HAP-1 (cell line): Measurements from ENCODE around the gene FIGNL2.

Source experiments
- DNase-seq, 2 experiments: peaks; one replicate each; pipeline ENCODE4 v3.0.0-alpha.2; 2016 to 2020; ENCODE audit warnings: low spot score in 2 of 2
- H3K27me3 ChIP-seq: fragments of 250-450 bp; sonication (Bioruptor Pico); 2 replicates; pipeline ENCODE4 v1.5.1; 2020; ENCODE audit warnings: low read depth, mild to moderate bottlenecking, moderate library complexity
- H3K36me3 ChIP-seq: fragments of 250-450 bp; sonication (Bioruptor Pico); replicated peaks from 2 replicates; pipeline ENCODE4 v1.5.1; 2020; ENCODE audit warnings: mild to moderate bottlenecking
- H3K4me1 ChIP-seq: fragments of 250-450 bp; sonication (Bioruptor Pico); 2 replicates; pipeline ENCODE4 v1.5.1; 2020; ENCODE audit warnings: mild to moderate bottlenecking
- H3K4me3 ChIP-seq: fragments of 250-450 bp; sonication (Bioruptor Pico); 2 replicates; pipeline ENCODE4 v1.5.1; 2020; ENCODE audit warnings: mild to moderate bottlenecking, moderate library complexity
- H3K9me3 ChIP-seq: fragments of 250-450 bp; sonication (Bioruptor Pico); 2 replicates; pipeline ENCODE4 v1.5.1; 2020; ENCODE audit warnings: mild to moderate bottlenecking, moderate library complexity
- in situ Hi-C: fragments of 300-500 bp; cut with MboI; formaldehyde crosslinking; loops from 3 replicates; pipeline ENCODE4 v1.14.3; 2020; ENCODE audit warnings: low sequenced_read_pairs, inconsistent platforms, mixed read lengths

Gene FIGNL2

DNA sequence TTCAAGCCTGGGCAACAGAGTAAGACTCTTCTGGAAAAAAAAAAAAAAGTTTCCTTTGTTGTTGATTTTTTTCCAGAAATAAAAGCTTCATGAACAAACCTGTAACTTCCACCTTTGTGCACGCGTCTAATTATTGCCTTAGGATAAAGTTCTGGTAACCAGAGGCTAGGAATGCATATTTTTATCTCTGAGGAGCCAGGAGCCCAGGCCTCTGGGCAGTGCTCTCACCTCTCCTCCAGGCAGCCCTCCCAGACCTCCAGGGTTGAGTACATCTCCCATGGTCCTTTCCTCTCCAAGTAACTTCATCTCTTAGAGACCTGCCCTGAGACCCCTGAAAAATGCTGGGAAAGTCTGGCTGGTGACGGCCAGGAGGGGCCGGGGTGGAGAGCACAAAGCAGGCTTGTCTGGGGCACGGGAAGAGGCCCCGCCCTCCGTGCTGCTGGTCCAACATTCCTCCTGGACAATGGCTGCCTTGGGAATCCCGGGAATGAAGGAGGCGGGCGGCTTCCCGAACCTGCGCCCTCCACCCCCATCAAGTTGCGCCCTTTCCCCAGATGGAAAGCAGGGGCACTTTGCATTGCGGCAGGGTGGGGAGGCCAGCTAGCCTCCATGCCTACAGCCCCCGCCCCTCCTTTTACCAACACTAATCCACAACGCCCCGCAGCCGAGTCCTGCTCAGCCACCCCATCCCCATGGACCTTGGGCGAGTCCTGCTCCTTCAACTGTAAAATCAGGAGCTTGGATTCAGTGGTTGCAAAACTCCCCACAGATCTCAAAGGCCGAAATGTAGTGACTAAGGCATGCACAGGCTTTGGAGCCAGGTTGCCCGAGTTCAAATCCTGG is 7.3 kb upstream of the FIGNL2 start:
- peaks cover 7% of the 10 kb centered on the region for H3K4me1 ChIP-seq
- no peaks in the 10 kb centered on the region for H3K36me3 ChIP-seq
- H3K9me3 ChIP-seq: no peaks in the 10 kb centered on the region
- in situ Hi-C loops: no loop called here
- no peak overlapping the region for H3K4me3 ChIP-seq
- H3K27me3 ChIP-seq: no peaks in the 10 kb centered on the region
- DNase-seq: peak; percentile 14 to 64

DNA sequence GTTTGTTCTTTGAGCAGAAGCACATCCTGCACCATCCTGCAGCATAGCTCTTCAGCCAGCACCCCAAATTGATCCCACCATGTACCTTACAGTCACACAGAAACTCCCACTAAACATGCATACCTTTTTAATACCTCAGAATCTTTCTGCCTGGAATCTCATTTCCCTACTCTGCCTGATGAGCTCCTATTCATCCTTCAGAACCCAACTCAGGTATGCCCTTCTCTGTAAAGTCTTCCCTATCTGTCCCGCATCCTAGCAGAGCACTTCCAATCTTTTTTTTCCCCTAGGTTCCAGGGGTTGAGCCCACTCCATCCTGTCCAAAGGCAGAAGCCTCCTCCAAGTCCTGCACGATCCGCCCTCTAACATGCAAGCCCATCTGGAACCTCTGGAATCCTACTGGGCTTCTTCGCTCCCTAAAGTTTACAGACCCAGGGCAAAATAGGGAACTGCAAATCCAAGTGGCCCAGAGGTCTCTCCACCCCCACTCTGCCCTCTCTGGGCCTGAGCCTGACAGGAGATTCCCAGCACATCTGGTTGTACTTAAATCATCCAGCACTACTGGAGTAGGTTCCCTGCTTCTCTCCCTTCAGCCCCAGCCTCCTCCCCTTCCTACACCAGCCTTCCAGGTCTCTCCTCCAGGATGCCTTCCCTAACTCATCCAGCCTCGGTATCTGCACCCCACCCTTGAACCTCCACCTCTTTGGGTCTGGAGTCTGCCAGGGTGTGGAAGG is 4.1 kb upstream of the FIGNL2 start:
- Histone ChIP-seq H3K4me1 (peaks cover 7% of the 10 kb centered on the region), H3K27me3 (no peaks in the 10 kb centered on the region), H3K9me3 (no peaks in the 10 kb centered on the region), H3K36me3 (no peaks in the 10 kb centered on the region), H3K4me3 (no peak overlapping the region)
- in situ Hi-C loops: no loop called here
- no peak for DNase-seq

DNA sequence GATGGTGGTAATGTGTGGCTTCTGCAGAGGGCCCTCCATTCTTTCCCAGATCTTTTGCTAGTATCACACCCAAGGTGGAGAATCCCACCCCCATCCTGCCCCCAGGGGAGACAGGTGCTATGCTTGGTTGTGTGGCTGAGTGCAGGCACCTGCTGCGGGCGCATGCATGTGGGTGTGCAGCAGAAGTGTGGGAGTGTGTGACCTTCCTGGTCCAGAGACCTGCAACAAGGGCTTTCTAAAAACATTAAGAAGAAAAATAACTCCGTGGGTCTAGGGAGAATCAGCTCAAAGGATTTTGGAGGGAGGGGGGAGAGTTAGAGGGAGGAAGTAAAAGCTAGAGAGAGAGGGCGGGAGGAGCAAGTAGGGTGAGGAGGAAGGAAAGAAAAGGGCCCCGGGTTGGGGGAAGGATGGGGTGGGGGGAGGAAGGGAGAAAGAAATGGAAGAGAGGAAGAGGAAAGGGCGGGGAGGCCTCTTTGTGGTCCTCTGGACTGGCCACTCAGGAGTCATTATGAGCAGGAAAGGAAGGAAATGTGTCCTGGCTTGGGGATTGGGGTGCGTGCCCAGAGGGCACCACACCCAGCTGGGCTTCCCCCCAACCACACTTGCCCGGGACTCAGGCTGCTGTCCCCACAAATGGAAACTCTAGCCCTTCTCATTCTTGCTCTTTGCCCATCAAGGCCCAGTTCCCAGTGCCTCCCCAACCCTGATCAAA is 3.1 kb upstream of the FIGNL2 start:
- Histone ChIP-seq H3K27me3 (no peaks in the 10 kb centered on the region), H3K4me1 (peaks cover 9% of the 10 kb centered on the region), H3K36me3 (no peaks in the 10 kb centered on the region), H3K9me3 (no peaks in the 10 kb centered on the region), H3K4me3 (no peak overlapping the region)
- in situ Hi-C loops: no loop called here
- DNase-seq: no peak

DNA sequence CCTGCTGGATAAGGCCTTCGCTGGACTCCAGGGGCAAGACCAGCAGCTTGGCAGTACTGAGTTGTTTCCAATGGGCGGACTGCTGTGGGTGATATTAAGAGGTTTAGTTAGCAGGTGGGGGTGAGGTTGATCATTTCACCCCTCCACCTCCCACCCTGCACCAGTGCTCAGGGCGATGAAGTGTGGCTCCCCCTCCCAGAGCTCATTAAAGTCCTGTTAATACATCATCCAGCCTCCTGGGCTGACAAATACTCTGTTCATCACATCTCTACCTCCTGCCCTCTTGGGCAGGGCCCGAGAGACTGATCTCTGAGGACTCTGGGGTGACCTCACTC is 2.4 kb upstream of the FIGNL2 start:
- H3K4me3 ChIP-seq: no peak overlapping the region
- H3K27me3 ChIP-seq: no peaks in the 10 kb centered on the region
- peaks cover 9% of the 10 kb centered on the region for H3K4me1 ChIP-seq
- H3K36me3 ChIP-seq: no peaks in the 10 kb centered on the region
- H3K9me3 ChIP-seq: no peaks in the 10 kb centered on the region
- no peak for DNase-seq
- in situ Hi-C loops: no loop called here

DNA sequence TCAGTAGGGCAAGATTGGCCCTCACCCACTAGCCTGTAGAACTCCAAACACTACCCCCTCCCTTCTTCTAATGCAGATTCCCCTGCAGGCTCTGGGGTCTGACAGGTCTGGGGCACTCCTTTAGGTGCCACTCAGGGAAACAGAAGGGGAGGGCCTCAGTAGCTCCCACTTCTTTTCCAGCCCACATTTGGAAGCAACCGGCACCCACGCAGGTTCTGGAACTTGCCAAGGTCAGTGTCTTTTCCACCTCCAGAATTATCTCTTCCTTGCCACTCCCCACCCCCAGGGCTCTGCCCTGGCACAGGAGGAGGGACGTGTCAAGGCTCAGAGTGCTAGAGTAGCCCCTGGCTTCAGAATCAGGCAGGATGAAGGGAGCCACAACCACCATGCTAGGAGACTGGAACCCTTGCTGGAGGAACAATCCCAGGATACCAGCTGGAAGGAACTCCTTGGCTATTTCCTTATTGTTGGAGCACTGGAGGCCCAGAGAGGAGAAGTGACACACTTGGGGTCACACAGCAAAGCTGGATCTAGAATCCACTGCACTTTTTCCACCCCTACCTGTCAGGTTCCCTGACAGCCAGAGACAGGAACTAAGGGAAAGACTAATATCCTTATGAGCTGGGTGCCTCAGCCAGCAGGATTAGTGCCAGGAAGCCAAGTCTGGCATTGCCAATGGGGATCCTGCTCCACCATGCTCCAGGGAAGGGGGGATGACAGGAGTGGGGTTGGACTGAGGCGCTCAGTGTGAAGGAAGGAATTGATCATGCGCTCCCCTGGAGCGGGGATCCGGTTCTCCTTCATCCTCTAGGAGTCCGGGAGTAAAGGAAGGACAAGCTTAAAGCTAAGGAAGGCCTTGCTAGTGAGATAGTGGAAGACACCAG is 1.8 kb upstream of the FIGNL2 start:
- no peaks in the 10 kb centered on the region for H3K36me3 ChIP-seq
- no peaks in the 10 kb centered on the region for H3K9me3 ChIP-seq
- H3K4me1 ChIP-seq: peaks cover 6% of the 10 kb centered on the region
- no peaks in the 10 kb centered on the region for H3K27me3 ChIP-seq
- in situ Hi-C loops: no loop called here
- no peak for DNase-seq
- H3K4me3 ChIP-seq: no peak overlapping the region

DNA sequence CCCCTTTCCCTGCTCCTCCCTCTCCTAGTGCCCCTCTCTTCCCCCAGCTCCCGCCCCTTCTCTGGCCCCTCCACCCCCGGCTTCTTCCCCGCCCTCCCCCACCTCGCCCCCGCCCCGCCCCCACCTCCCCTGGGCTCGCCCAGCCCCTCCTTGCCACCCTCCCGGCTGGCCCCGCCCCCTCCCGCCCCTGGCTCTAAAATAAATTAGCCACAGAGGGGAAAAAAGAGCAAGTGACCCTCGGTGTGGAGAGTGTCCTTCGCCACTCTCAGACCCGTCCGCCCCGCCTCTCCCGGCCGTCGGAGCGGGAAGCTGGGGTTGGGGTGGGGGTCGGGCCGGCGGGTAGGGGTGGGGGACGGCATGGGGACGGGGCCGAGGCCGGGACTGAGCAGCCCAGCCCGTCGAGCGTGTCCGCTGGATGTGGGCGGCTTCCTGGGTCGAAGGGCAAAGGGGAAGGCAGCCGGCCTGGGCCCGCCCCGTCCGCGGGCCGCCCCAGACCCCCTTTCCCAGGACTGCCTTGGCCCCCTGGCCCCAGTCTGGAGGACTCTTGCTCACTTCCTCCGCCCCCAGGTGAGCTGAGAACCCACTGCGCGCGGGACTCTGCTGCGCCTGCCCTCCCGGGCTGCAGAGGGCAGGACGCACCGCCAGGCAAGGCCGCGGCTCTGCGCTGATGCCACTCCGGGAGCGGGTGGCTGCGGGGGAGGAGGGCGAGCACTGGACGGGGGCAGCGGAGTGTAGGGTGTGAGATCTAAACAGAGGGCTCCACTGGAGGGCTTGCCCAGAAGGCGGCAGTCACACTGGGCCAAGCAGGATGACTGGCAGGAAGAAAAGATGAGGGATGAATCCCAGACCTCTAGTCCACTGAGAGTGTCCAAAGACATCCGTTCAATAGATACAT is 570 bp upstream of the FIGNL2 start:
- Histone ChIP-seq H3K27me3 (no peaks in the 10 kb centered on the region), H3K36me3 (no peaks in the 10 kb centered on the region), H3K4me1 (peaks cover 6% of the 10 kb centered on the region), H3K9me3 (no peaks in the 10 kb centered on the region), H3K4me3 (no peak overlapping the region; the same call in 1 of the 2 replicates)
- in situ Hi-C loops: no loop called here
- DNase-seq: peak; percentile 19 to 75

DNA sequence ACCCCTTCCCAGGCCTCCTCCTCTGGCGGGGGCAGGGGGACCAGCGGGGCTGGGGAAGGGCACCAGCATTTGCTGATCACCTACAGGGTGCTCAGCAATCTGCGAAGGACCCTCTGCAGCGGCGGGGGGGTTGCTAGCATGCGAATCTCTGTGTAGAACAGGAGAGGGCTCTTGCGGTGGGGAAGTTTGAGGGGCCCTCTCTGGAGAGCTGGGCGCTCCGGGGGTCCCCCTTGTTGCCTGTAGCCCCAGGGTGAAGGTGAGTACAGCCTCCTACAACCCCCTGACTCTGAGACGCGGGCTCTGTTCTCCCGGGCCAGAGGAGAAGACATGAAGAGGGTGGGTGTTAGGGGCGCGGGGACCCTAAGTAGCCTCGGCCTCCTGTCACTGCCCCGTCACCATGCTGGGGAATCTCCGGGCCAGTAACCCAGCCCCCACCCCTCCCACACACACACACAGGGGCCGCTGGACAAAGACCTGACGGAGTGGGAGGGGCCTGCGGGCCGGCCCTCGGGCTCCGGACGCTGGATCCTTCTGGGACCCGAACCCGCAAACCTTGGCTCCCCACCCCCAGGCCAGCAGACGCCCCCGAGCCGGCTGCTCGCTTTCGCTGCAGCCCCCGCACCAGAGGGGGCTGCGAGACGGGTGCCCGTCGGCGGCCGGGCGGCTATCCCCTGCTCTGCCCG is 734 bp downstream of the FIGNL2 start:
- Histone ChIP-seq H3K36me3 (no peaks in the 10 kb centered on the region), H3K4me3 (peak overlapping the region; percentile 59), H3K4me1 (peaks cover 6% of the 10 kb centered on the region), H3K9me3 (no peaks in the 10 kb centered on the region), H3K27me3 (no peaks in the 10 kb centered on the region)
- peak; percentile 17 to 76 for DNase-seq
- in situ Hi-C loops: no loop called here

DNA sequence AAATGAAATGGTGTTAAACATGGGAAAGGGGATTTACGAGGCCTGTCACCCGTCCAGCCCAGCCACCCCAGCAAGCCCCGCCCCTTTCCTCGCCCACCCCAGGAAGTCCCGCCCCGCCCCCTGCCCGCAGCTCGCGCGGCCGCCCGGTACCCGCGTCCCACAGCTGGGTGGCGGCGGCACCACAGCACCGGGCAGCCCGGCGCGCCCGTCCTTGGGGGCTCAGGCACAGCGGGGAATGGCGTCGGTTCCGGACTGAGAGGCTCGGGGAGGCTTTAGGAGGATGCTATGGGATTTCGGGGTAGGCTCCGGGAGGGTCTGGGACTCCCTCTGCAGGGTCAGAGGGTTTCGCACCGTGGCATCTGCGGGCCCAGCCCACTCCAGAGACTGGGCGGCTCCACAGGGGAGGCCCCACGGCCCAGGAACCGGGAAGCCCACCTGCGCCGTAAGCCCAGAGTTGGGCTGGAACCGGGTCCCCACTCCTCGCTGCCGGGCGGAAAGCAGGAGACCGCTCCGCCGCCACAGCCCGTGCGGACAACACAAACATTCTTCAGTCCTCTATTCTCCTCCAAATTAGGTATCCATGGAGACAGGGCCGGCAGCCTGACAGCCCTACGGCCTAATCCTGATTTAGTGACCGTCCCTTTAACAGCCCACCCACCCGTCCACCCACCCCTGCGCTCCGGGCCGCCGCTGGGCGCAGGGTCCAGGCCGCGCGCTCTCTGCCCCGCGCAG is 1.4 kb downstream of the FIGNL2 start:
- no peaks in the 10 kb centered on the region for H3K36me3 ChIP-seq
- H3K9me3 ChIP-seq: no peaks in the 10 kb centered on the region
- H3K4me1 ChIP-seq: peaks cover 6% of the 10 kb centered on the region
- H3K4me3 ChIP-seq: peak overlapping the region; percentile 59
- peak; percentile 83 to 92 for DNase-seq
- in situ Hi-C loops: no loop called here
- H3K27me3 ChIP-seq: no peaks in the 10 kb centered on the region

DNA sequence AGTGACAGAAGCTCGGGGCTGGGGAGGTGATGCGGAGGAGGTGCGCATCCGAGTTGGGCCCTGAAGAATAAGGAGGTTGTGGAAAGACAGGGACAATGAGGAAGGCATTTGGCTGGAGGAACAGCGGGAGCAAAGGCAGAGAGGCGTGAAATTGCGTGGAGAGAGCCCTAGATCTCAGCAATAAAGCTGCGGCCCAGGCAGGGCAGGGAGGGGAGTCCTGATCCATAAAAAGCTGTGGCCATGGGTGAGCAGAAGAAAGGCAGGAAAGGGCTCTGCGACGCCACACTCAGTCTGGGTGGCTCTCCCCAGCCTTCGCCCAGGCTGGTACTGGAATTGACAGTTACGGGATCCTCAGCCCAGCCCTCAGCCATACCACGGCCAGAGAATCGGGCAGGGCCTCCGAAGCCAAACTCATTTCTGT is 2.2 kb downstream of the FIGNL2 start:
- no peaks in the 10 kb centered on the region for H3K27me3 ChIP-seq
- DNase-seq: no peak
- in situ Hi-C loops: no loop called here
- H3K36me3 ChIP-seq: no peaks in the 10 kb centered on the region
- H3K4me3 ChIP-seq: peak overlapping the region; percentile 59; the same call in 1 of the 2 replicates
- no peaks in the 10 kb centered on the region for H3K9me3 ChIP-seq
- H3K4me1 ChIP-seq: peaks cover 6% of the 10 kb centered on the region

DNA sequence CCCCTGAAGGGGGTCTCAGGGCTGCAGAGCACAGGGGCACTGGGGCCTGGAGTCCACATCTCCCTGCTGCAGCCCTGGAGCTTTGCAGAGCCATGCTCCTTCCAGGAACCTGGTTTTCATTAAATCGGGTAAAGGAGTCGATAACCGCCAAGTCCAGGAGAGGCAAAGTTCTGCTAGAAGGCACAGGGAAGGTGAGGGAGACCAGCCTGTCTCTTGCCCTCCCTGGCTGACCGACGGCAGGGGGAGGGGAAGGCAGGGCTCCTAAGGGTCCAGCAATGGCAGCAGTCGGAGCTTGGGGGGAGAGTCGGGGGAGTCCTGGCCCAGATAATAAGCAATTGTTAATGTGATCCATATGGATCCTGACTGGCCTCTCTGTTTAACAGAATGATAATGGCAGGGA is 3.0 kb downstream of the FIGNL2 start:
- in situ Hi-C loops: no loop called here
- Histone ChIP-seq H3K4me1 (peaks cover 6% of the 10 kb centered on the region), H3K4me3 (no peak overlapping the region), H3K9me3 (no peaks in the 10 kb centered on the region), H3K27me3 (no peaks in the 10 kb centered on the region), H3K36me3 (no peaks in the 10 kb centered on the region)
- no peak for DNase-seq

DNA sequence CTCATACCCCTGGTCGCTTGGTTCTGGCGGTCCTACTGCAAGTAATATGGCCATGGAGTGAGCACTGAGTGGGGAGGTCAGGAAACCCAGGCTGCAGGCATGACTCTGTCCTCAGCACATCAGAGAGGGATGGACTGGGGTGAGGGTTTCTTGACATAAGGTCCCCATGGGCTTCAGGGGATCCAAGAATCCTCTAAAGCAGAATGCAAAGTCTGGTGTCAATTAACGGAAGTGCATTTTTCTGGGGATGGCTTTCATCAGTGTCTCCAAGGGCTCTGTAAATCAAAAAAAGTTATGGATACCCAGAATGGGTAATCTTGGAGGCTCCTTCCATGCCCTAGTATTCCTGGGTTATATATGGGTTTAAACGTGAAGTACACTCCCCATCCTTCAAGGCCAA is 3.7 kb downstream of the FIGNL2 start:
- H3K4me3 ChIP-seq: no peak overlapping the region
- in situ Hi-C loops: no loop called here
- peaks cover 6% of the 10 kb centered on the region for H3K4me1 ChIP-seq
- H3K36me3 ChIP-seq: no peaks in the 10 kb centered on the region
- no peaks in the 10 kb centered on the region for H3K9me3 ChIP-seq
- H3K27me3 ChIP-seq: no peaks in the 10 kb centered on the region; the same call in 1 of the 2 replicates
- no peak for DNase-seq

DNA sequence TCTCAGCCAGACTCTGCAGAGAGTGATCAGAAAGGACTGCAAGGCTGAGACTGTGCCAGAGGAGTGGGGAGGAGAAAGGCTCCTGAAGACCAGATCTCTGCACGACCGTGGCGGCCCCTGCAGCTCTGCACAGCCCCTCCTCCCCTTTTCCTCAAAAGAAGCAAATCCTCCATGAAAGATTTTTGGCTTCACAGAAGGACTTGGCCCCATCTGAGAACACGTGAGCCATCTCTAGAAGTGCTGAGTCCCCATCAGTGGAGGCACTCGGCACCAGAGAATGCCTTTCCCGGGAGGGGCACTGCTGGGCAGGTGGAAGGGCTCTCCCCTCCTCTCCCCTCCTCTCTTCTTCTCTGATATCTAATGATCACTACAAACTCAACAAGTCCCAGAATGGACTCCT is 6.8 kb downstream of the FIGNL2 start:
- H3K9me3 ChIP-seq: no peaks in the 10 kb centered on the region
- H3K27me3 ChIP-seq: no peaks in the 10 kb centered on the region; the same call in 1 of the 2 replicates
- no peak overlapping the region for H3K4me3 ChIP-seq
- peaks cover 6% of the 10 kb centered on the region for H3K4me1 ChIP-seq
- in situ Hi-C loops: no loop called here
- H3K36me3 ChIP-seq: no peaks in the 10 kb centered on the region
- no peak for DNase-seq
